ENCODE results near the gene C4BPB. TPM values are rescaled to one million over a fixed set of nuclear protein-coding genes. Genes with fewer than 3 reads are reported as not detected.

The C4BPB gene
- total RNA-seq, 1 donor from 2014 or later, result 0.25 TPM

DNA sequence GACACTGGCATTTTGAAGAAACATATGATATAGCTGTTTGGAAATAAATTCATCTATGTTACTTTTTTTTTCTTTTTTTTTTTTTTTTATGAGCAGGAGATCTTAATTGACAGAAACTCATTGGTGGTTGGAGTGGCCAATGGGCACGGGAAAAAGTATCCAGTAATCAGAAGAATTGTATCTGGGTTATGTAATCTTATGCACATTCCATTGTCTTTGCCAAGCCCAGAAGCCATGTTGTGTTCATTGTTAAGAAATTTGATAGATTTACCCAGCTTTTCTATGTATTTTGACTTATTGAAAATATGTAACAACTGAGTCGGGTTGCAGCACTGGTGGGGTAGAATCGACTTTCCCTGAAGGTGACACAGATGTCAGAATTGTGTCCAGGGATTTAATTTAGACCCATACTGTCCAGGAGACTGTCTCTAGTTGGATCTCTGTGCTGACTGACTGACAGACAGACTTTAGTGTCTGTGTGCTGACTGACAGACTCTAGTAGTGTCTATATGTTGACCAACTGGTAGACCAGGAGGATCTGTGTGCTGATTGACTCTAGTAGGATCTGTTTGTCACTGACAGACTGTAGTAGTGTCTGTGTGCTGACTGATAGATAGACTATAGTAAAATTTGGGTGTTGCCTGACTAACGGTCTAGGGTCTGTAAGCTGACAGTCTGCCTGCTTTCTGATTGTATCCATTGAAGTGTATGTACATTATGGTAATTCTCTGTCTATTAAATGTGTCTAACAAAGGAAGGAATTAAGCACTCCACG lies 12.3 kb upstream of the C4BPB start:
- Histone ChIP-seq H3K36me3 (ENCODE audit: insufficient read depth, low read length) (no peaks in the 10 kb centered on the region), H4K20me1 (ENCODE audit: insufficient read depth, low read length) (no peaks in the 10 kb centered on the region), H3K9ac (ENCODE audit: low read length) (no peak overlapping the region), H3K4me3 (ENCODE audit: insufficient read depth, low read depth, low read length) (no peak overlapping the region), H3K4me2 (ENCODE audit: low read length) (no peak overlapping the region), H3K9me3 (ENCODE audit: insufficient read depth, low read depth, low read length) (no peaks in the 10 kb centered on the region), H2AFZ (ENCODE audit: low read depth, low read length) (no peak overlapping the region), H3K27me3 (ENCODE audit: insufficient read depth, low read length) (no peaks in the 10 kb centered on the region), H3K4me1 (ENCODE audit: insufficient read depth, low read length) (no peaks in the 10 kb centered on the region), H3K27ac (ENCODE audit: low read depth, low read length) (no peak overlapping the region), H3K79me2 (ENCODE audit: insufficient read depth, low read length) (no peaks in the 10 kb centered on the region)
- Mint-ChIP-seq H3K27ac (ENCODE audit: unreplicated experiment) (no peak overlapping the region), H3K4me3 (ENCODE audit: unreplicated experiment) (no peak overlapping the region), H3K9me3 (ENCODE audit: unreplicated experiment) (peaks cover 3% of the 10 kb centered on the region), H3K4me1 (ENCODE audit: low read depth, unreplicated experiment) (no peaks in the 10 kb centered on the region), H3K27me3 (ENCODE audit: low read depth, unreplicated experiment) (peaks cover 2% of the 10 kb centered on the region), H3K36me3 (ENCODE audit: low read depth, unreplicated experiment) (peaks cover 10% of the 10 kb centered on the region)
- FAIRE-seq (no peak), DNase-seq (ENCODE audit: low read depth) (no peak)
- TF ChIP-seq, protein P1, sequence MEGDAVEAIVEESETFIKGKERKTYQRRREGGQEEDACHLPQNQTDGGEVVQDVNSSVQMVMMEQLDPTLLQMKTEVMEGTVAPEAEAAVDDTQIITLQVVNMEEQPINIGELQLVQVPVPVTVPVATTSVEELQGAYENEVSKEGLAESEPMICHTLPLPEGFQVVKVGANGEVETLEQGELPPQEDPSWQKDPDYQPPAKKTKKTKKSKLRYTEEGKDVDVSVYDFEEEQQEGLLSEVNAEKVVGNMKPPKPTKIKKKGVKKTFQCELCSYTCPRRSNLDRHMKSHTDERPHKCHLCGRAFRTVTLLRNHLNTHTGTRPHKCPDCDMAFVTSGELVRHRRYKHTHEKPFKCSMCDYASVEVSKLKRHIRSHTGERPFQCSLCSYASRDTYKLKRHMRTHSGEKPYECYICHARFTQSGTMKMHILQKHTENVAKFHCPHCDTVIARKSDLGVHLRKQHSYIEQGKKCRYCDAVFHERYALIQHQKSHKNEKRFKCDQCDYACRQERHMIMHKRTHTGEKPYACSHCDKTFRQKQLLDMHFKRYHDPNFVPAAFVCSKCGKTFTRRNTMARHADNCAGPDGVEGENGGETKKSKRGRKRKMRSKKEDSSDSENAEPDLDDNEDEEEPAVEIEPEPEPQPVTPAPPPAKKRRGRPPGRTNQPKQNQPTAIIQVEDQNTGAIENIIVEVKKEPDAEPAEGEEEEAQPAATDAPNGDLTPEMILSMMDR (IDR thresholded peaks at IDR 0.05; ENCODE audit: insufficient read depth, low read depth, low read length), result no peak

DNA sequence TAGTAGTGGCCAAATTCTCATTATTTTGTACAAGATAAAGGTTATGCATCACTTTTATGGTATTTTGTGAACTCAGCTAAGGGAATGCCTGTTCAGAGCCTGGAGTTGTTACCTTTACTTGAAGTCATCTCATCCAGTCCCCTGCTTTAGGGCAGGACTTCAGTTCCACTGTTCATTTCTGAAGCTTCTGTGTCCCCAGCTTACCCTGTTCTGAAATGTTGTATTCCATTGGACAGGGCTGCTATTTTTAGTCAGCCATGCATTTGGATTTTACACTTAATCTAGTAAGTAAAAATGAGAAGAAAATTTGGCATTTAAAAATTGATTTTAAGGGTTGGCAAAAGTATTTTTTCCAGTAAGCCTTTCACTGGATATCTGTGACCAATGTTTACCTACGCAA lies 11.6 kb upstream of the C4BPB start:
- DNase-seq (ENCODE audit: low read depth) (no peak), FAIRE-seq (no peak)
- Histone ChIP-seq H3K4me3 (ENCODE audit: insufficient read depth, low read depth, low read length) (no peak overlapping the region), H3K9ac (ENCODE audit: low read length) (no peak overlapping the region), H3K4me1 (ENCODE audit: insufficient read depth, low read length) (no peaks in the 10 kb centered on the region), H3K27ac (ENCODE audit: low read depth, low read length) (no peak overlapping the region), H3K4me2 (ENCODE audit: low read length) (no peak overlapping the region), H3K9me3 (ENCODE audit: insufficient read depth, low read depth, low read length) (no peaks in the 10 kb centered on the region), H3K27me3 (ENCODE audit: insufficient read depth, low read length) (no peaks in the 10 kb centered on the region), H4K20me1 (ENCODE audit: insufficient read depth, low read length) (no peaks in the 10 kb centered on the region), H3K36me3 (ENCODE audit: insufficient read depth, low read length) (no peaks in the 10 kb centered on the region), H2AFZ (ENCODE audit: low read depth, low read length) (no peak overlapping the region), H3K79me2 (ENCODE audit: insufficient read depth, low read length) (no peaks in the 10 kb centered on the region)
- Mint-ChIP-seq H3K27ac (ENCODE audit: unreplicated experiment) (no peak overlapping the region), H3K9me3 (ENCODE audit: unreplicated experiment) (peaks cover 3% of the 10 kb centered on the region), H3K4me1 (ENCODE audit: low read depth, unreplicated experiment) (no peaks in the 10 kb centered on the region), H3K4me3 (ENCODE audit: unreplicated experiment) (no peak overlapping the region), H3K36me3 (ENCODE audit: low read depth, unreplicated experiment) (peaks cover 10% of the 10 kb centered on the region), H3K27me3 (ENCODE audit: low read depth, unreplicated experiment) (peaks cover 2% of the 10 kb centered on the region)
- no peak for TF ChIP-seq EZH2 (IDR thresholded peaks at IDR 0.05; ENCODE audit: insufficient read depth, low read length)
- TF ChIP-seq, protein P1 (IDR thresholded peaks at IDR 0.05; ENCODE audit: insufficient read depth, low read depth, low read length), result no peak

Data from astrocyte (in vitro differentiated cells and primary cell).